Stimulated activated naive CD4-positive, alpha-beta T cell treated with Interleukin-2 at 50 U/mL for 16 hours (primary cell): Measurements from ENCODE around the gene EVC.
A peak's percentile ranks its signal among the peaks of the same experiment; 100 is the strongest.

Experiments
- DNase-seq: peaks from one replicate; lab custom pipeline; 2025; lab: John Stamatoyannopoulos, UW

The EVC gene

DNA sequence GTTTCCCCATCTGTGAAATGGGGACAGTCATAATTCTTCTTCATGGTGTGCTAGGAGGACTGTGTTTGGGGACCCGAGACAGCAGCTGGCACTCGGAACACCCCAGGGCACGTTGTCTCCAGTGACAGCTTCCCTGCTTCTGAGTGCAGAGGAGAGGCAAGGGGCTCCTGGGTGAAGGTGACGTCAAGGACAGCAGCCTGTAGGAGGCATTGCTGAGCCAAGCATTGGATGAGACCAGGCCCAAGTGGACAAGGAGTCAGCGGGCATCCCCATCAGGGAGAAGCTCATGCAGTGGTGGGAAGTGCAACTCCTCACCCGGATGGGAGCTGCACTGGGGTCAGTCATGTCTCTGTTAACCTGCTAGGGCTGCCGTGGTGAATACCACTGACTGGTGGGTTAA, 46.1 kb downstream of the EVC start:
- no peak for DNase-seq

DNA sequence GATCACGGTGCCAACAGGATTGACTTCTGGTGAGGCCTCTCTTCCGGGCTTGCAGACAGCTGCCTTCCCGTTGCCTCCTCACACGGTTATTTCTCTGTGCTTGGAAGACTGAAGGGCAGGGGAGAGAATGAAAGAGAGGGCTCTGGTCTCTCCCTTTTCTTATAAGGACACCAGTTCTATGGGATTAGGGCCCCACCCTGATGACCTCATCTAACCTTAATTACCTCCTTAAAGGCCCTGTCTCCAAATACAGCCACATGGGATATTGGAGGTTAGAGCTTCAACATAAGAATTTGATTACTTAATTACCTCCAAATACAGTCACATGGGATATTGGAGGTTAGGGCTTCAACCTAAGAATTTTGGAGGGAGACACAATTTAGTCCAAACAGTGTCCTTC, 46.5 kb downstream of the EVC start:
- DNase-seq = no peak

DNA sequence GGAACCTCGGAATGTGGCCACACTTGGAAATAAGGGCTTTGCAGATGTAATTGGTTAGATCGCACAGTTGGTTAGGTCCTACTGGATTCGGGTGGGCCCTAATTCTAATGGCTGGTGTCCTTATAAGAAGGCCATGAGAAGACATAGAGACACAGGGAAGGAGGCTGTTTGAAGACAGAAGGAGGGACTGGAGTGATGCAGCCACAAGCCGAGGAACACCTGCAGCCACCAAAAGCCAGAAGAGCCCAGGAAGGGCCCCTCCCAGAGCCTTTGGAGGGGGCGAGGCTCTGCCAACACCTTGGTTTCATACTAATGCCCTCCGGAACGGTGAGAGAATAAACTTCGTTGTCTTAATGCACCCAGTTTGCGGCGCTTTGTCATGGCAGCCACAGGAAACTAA, 47.0 kb downstream of the EVC start:
- DNase-seq = no peak

DNA sequence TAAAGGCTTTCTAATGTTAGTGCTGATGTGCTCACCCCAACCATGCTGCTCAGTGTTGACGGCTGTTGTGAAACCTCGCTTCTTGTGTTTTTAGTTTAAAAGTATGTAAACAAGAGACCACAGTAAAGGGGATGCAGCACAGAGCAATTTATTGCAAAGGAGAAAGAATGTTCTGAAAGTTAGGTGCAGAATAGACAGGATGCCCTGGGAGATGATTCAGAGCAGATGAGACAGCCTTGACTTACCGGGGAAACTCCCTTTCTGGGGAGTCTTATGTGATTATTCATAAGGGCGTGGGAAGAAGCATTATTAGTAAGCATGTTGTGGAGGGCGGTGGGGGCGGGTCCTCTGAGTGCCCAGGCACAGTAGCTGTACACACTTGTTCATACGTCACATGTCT, 47.7 kb downstream of the EVC start:
- peak; percentile 69 for DNase-seq

DNA sequence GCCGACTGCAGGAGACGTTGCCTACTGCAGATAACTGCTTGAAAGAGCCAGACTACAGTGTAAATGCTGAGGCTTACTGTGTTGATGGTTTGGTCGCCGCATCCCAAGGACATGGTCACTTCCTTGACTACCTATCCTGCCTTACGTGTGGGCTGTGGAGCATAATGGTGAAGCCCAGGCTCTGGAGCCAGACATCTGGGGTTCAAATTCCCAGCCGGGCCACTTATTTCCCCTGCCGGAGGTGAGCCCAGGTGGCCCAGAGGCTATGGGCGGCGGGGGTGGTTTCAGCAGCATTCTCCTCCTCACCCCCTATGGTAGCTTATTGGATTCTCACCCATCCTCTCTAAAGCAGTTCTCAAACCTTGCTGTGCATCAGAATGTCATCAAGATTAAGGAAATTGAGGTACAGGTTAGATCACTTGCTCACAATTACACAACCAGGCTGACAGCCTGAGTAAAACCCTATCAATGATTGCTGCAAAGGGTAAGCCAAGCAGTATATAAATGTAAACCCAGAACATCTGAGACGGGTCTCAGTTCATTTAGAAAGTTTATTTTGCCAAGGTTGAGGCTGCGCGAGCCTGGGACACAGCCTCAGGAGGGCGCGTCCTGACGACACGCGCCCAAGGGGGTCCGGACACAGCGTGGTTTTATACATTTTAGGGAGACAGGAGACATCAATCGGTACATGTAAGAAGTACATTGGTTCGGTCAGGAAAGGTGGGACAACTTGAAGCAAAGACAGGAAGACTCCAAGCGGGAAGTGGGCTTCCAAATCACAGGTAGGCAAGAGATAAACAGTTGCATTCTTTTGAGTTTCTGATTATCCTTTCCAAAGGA, 48.5 kb downstream of the EVC start:
- no peak for DNase-seq

DNA sequence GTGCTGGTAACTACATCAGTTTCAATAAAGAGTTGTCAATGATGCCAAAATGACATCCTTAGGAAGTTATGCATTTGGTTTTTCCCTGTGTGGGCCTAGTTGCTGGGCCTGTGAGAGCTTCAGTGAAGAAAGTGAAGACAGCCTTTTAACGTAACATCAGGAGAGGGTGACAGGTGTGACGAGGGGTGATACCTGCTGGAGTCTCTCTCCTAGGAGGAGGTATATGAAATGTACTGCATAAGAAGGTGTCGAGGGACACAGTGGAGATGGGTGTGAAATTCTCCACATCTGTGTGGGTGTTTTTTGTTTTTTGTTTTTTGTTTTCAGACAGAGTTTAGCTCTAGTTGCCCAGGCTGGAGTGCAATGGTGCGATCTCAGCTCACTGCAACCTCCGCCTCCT, 49.2 kb downstream of the EVC start:
- no peak for DNase-seq

DNA sequence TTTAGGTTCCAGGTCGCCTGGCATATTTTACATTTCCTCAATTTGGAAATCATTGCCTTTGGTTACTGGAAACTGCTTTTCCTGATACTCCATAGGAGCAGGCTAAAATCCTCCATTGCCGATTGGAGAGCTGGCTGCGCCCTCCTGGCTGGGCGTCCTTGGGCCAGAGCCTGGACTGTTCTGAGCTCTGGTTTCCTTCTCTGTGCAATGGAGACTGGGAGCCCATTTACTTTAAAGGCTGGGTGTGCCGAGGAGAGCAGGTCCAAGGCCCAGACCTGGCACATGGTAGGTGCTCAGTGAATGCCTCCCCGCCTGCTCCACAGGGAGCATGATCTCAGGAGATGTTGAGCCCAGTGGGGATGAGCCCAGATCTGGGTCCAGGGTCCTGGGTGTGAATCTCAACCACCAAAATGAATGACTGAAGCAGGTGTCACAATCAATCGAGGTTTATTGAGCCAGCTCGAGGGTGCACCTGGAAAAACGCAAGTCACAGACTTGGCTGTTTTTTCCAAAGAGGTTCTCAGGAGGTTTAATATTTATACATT, 50.0 kb downstream of the EVC start:
- no peak for DNase-seq

DNA sequence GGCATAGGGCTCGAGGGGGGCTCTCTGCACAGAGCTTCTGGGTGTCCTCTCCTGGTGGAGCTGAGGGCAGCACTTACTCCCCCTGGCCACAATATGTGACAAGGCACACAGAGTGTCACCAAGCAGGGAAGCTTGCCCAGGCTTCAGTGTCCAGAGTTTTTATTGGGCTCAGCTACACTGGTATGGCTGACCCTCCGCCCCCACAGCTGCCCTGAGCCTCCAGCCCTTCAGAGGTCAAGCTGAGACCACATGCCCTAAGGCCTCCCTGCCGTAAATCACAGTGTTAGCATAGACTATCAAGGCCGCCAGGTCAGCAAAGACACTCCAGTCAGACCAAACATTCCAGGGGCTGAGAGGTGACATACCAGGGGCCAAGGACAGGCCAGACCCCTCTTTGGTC, 59.0 kb downstream of the EVC start:
- no peak for DNase-seq

DNA sequence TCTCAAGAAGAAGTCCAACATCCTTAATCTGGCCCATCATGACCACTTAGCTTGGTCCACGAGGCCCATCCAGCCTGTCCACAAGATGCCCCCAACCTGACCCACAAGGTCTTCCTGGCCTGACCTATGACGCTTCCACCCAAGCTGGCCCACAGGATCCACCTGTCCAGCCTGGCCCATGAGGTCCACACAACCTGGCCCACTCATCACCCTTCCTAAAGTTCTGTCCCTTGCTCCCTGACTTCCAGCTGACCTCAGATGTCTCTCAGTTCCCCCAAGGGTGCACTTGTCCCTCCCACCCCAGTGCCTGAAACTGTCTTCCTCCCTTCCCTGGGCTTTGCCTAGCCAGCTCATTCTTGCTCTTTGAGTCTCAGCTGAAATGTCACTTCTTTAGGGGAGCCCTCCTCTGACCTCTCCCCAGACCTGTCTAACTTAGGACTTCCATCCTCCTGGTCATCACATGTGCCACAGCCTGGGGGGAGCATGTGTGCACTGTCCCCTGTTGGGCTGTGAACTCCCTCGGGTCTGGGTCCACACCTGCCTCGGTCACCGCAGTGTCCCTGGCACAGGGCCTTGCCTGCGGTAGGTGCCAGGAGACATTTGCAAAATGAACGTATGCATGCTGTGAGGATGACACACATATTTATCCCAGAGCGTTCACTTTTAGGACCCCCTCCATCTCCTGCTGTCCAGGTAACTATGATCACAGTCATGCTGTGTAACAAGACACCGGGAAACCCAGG, 61.7 kb downstream of the EVC start:
- no peak for DNase-seq

DNA sequence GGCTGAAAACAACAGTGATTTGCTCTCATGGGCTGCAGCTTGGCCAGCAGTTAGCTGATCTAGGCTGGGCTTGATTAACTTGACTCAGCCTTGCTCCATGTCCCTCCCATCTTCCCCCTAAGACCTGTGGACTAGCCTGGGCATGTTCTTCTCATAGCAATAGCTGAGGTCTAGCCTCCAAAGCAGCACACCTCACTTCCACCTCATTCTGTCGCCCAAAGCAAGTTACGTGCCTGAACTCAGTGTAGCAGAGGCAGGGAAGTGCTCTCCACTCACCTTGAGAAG, 62.2 kb downstream of the EVC start:
- no peak for DNase-seq

DNA sequence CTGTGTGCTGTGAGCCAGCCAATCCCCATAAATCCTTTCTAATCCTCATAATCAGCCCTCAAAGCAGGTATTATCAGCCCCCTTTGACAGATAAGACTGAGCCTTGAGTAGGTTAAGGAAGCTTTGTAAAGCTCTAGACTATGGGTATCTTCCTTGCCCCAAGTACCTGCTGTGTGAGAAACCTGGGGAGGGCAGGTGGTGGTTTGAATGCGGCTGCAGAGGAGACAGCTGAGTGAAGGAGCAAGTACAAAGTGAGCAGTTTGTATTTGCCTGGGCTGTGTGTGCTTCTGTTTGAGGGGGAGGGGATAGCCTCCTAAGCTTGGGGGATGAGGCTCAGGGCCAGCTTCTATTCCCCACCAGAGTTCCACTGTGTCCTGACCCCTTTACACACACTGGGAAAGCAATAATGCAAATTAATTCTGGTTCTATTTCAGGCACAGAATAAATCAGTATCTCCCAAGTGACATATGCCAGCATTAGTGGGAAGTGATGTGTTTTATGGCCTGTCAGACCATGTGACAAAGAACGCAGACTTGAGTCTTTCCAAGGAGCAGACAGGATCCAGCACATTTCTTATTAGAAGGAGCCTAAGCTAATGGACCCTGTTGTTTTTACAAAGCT, 63.5 kb downstream of the EVC start:
- DNase-seq = no peak

DNA sequence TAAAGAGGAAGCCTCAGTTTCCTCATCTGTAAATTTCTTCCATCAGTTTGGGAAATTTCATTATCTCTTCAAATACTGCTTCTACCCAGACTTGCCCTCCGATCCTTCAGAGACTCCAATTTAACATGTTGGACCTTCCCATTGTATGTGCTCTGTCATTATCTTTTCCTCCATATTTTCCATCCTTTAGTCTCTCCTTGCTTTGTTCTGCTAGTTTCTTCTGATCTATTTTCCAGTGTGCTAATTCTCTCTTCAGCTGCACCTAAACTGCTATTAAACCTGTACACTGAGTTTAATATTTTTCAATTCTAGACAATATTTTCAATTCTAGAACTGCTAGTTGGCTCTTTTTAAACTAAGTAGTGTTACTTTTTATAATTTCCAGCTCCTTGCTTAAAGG, 65.5 kb downstream of the EVC start:
- DNase-seq = no peak

DNA sequence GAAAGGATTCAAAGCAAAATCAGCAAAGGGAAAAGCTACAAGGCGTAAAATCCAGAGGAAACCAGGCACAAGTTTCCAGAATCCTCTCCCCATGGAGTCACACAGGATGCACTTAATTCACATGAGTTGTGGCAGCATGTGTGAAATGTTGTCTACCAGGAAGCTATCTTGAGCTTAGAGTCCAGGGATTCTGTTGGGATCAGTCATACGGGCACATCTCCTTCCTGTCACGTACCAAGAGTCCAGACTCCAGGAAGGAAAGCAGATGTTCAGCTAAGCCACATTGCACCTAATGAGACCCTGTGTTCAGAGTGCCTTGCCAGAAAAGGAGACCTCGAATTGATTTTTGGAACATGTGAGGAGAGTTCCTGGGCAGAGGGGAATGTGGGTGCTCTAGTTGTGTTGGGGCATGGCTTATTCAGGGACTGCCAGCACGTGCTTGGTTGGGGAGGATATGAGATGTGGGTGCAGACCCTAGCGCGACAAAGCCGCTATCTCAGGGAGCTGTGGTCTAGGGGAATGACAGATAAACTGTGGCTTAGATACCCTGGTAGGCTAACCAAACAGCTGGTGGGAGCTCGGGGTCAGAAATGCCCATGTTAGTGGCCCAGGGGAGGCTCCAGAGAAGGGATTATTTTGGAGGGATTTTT, 70.0 kb downstream of the EVC start:
- DNase-seq = no peak

DNA sequence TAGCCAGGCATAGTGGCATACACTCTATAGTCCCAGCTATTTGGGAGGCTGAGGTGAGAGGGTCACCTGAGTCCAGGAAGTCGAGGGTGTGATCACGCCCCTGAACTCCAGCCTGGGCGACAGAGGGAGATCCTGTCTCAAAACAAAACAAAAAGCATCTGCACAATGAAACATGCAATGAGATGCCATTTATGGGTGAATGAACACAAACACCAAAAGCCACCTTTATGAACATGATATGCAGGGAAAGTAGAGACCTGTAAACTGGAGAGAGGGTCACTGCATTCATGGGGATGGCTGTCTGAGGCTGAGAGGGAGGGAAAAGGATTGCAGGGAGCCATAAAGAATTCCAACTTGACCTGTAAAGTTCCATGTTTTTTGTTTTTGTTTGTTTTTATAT, 70.7 kb downstream of the EVC start:
- no peak for DNase-seq

DNA sequence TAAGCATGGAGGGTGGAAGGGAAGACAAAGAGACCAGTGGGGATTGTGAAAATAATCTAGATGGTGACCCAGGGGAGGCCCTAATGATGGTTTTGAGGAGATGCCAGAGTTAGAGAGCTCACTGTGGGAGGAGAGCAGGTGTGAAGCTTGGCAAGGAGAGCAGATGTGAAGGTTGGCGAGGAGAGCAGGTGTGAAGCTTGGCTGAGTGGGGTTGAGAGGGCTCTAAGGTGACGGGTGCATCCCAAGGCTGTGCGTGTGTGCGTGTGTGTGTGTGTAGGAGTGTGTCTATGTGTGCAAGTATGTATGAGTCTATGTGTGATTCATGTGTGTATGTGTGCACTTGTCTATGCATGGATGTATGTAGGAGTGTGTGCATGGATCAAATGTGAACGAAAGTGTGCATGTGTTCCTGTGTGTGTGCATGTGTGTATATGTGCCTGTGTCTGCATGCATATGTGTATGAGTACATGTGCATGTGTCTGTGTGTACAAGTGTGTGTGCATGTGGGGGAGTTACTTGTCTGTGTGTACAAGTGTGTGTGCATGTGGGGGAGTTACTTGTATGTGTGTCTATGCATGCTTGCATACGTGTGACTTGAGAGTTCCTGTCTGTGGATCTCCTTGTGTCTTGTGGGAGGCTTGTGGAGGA, 72.0 kb downstream of the EVC start:
- DNase-seq = no peak

DNA sequence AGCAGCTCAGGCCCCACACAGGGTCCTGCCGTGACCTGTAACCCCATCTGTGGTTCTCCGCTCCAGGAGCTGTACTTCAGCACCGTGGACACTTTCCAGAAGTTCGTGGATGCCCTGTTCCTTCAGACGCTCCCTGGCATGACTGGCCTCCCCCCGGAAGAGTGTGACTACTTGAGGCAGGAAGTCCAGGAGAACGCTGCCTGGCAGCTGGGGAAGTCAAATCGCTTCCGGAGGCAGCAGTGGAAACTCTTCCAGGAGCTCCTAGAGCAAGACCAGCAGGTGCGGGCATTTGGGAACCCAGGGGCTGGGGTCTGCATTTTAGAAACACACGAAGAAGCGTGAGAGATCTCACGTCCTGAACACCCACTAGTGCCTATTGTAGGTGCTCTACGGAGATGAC, 72.5 kb downstream of the EVC start:
- no peak for DNase-seq

DNA sequence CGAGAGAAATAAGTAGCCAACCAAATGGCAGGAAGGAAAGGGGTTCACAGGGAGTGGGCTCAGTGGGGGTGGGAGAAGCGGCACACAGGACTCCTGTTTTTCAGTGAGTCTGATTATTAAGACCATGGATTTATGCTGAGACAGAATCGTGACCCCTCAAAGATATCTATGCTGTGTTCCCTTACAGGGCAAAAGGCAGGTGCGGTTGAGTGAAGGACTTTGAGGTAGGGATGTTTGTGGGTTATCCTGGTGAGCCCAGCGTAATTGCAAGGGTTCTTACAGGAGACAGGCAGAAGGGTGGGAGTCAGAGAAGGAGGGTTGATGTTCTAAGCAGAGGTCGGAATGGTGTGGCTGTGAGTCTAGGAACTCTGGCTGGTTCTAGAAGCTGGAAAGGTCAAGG, 73.0 kb downstream of the EVC start:
- DNase-seq = no peak

DNA sequence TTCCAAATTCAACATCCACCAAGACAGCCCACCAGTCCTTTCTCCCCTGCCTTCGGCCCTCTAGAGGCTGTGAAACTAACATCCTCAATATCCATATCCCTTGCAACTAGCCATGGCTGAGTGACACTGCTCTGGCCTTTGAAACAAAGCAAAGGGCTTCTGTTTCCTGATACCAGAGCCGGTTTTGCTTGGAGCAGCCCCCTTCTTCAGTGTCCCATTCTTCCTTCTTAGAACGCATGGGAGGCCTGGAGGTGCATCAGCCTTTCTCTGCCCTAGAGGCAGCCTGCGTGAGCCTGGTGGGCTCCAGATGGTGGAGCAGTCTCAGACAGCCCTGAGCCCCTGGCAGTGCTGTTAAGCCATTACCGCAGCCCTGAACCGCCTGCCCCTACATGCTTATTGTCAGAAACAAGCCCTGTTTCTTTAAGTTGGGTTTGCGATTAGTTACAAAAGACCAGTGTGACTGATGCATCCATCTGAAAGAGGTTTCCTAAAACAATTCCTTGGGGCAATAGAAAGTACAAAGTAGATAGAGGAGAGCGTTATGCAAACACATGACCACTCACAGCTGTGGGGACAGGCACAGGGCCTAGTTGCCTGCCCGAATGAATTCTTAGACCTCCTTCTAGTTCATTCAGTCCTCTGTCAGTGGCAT, 74.1 kb downstream of the EVC start:
- no peak for DNase-seq

DNA sequence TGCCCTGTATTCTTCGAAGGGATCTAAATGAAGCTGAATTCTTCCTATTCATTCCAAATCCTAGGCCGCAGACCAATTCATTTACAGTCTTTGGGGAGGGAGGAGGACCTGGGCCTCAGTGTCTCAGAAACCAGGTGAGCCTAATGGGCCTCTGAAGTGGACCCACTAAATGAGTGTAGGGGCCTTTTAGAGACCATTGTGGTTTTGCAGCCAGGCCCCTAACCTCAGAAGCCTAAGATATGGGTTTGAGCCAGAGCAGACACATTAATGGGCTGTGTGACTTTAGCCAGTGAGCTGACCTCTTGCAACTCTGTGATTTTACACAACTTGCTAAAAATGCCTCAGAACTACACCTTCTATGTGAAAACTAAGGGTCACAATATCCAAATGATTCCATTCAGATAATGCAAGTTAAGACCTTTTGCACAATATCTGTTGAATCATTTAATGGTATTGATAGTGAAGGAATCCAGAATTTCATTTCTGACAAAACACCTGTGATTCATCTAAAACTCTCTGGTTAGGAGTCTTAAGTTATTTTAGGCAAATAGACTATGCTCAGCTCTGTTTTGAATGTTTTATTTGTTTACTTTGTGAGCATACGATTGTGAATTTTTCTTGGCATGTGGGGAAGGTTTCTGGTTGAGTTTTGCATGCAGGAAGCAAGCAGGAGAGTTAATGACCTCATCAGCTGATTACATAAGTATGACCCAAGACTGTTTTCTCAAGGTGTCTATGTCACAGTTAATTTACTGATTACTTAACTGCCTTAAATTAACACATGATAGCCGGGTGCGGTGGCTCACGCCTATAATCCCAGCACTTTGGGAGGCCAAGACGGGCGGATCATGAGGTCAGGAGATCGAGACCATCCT, 75.0 kb downstream of the EVC start:
- no peak for DNase-seq

DNA sequence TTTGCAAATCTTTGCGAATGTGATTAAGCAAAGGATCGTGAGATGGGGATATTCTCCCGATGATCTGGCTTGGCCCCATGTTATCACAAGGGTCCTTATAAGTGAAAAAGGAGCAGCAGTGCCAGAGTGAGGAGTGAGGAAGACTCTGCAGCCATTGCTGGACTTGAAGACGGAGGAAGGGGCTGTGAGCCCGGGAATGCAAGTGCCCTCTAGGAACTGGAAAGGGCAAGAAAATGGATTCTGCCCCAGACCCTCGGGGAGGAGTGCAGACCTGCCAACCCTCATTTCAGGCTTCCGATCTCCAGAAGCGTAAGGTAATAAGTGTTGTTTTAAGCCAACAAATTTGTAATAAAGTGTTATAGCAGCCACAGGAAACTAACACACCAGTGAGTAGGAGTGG, 76.3 kb downstream of the EVC start:
- DNase-seq = no peak

DNA sequence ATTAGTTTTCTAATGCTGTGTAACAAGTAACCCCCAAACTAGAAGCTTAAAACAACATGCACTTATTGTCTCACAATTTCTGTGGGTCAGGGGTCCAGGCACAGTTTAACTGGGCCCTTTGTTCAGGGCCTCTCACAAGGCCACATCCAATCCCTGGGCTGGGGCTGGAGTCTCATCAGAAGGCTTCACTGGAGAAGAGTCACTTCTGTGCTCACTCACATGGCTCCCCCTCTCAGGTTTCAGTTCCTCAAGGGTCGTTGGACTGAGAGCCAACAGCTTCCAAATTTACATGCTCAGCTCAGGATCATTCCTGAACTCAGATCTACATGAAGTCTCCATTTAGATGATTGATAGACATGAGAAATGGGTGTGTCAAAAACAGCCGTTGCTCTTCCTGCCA, 77.1 kb downstream of the EVC start:
- no peak for DNase-seq
